Measurements from ENCODE around the gene FRMD8. TPM values are rescaled to one million over a fixed set of nuclear protein-coding genes. Genes with fewer than 3 reads are reported as not detected.

FRMD8 gene
- total and polyA plus RNA-seq, 4 donors, result 2.8 to 22.8 (median 15.0) TPM

- Histone ChIP-seq H3K9ac (ENCODE audit: low read depth in 1 of 2, low read length in 2 of 2) (no peak overlapping the region), H3K4me1 (ENCODE audit: control insufficient read depth in 4 of 4, insufficient read depth in 4 of 4, low read length in 3 of 4) (peaks cover 11 to 35% (median 20%) of the 10 kb centered on the region in 4 donors), H3K27ac (ENCODE audit: low read depth in 1 of 2, low read length in 2 of 2) (no peak overlapping the region), H3K27me3 (ENCODE audit: control insufficient read depth in 4 of 4, insufficient read depth in 4 of 4, low read length in 3 of 4) (no peaks in the 10 kb centered on the region), H3K4me3 (ENCODE audit: low read depth in 1 of 3, low read length in 3 of 3) (no peak overlapping the region), H3K36me3 (ENCODE audit: control insufficient read depth in 4 of 4, insufficient read depth in 3 of 4, low read depth in 1 of 4, low read length in 3 of 4) (peaks cover 0 to 10% (median 4%) of the 10 kb centered on the region in 4 donors), H3K9me3 (ENCODE audit: control insufficient read depth in 4 of 4, low read length in 3 of 4) (no peaks in the 10 kb centered on the region)
- TF ChIP-seq HNF4G (IDR thresholded peaks at IDR 0.05) (no peak), ATF3 (IDR thresholded peaks at IDR 0.05) (no peak), HNF4A (conservative IDR thresholded peaks at IDR 0.05) (no peak), RXRA (IDR thresholded peaks at IDR 0.05) (no peak), MAX (IDR thresholded peaks at IDR 0.05) (no peak)
- 88% methylated on average over 11 of the region's 11 CpGs for WGBS
- no peak for DNase-seq (ENCODE audit: low spot score)
These were observed 28.5 kb downstream of the FRMD8 start for GRCh38 chr11:65414776-65415498.

GRCh38 chr11:65415499-65416340 lies 29.3 kb downstream of the FRMD8 start:
- no peak for DNase-seq (ENCODE audit: low spot score)
- Histone ChIP-seq H3K36me3 (ENCODE audit: control insufficient read depth in 4 of 4, insufficient read depth in 3 of 4, low read depth in 1 of 4, low read length in 3 of 4) (peaks cover 0 to 10% (median 4%) of the 10 kb centered on the region in 4 donors), H3K4me1 (ENCODE audit: control insufficient read depth in 4 of 4, insufficient read depth in 4 of 4, low read length in 3 of 4) (peaks cover 11 to 35% (median 23%) of the 10 kb centered on the region in 4 donors), H3K27ac (ENCODE audit: low read depth in 1 of 2, low read length in 2 of 2) (peak overlapping the region in 1 of 2 donors; percentile 100), H3K4me3 (ENCODE audit: low read depth in 1 of 3, low read length in 3 of 3) (peak overlapping the region in 1 of 3 donors; percentile 12), H3K9ac (ENCODE audit: low read depth in 1 of 2, low read length in 2 of 2) (peak overlapping the region; percentile 3 to 69), H3K27me3 (ENCODE audit: control insufficient read depth in 4 of 4, insufficient read depth in 4 of 4, low read length in 3 of 4) (no peaks in the 10 kb centered on the region), H3K9me3 (ENCODE audit: control insufficient read depth in 4 of 4, low read length in 3 of 4) (no peaks in the 10 kb centered on the region)
- no peak for TF ChIP-seq ZBTB33 (IDR thresholded peaks at IDR 0.05)
- no peak for TF ChIP-seq YY1 (IDR thresholded peaks at IDR 0.05)
- no peak for TF ChIP-seq ATF3 (IDR thresholded peaks at IDR 0.05)
- TF ChIP-seq JUND (IDR thresholded peaks at IDR 0.05), result no peak
- TF ChIP-seq RAD21 (IDR thresholded peaks at IDR 0.05), result no peak
- TF ChIP-seq EGR1 (IDR thresholded peaks at IDR 0.05; ENCODE audit: low read depth in 2 of 2), result no peak
- no peak for TF ChIP-seq NR2F2 (IDR thresholded peaks at IDR 0.05)
- TF ChIP-seq HNF4A (conservative IDR thresholded peaks at IDR 0.05), result no peak
- TF ChIP-seq TAF1 (conservative IDR thresholded peaks at IDR 0.05), result no peak
- no peak for TF ChIP-seq FOXA2 (IDR thresholded peaks at IDR 0.05)
- TF ChIP-seq CTCF (IDR thresholded peaks at IDR 0.05; ENCODE audit: low read depth, low read length, missing input control), result no peak
- no peak for TF ChIP-seq REST (IDR thresholded peaks at IDR 0.05)
- no peak for TF ChIP-seq GABPA (IDR thresholded peaks at IDR 0.05 in 1 of 2, conservative IDR thresholded peaks at IDR 0.05 in 1 of 2)
- TF ChIP-seq SP1 (IDR thresholded peaks at IDR 0.05), result no peak
- no peak for TF ChIP-seq RXRA (IDR thresholded peaks at IDR 0.05)
- TF ChIP-seq HNF4G (IDR thresholded peaks at IDR 0.05), result no peak
- TF ChIP-seq FOXA1 (IDR thresholded peaks at IDR 0.05), result no peak
- TF ChIP-seq MAX (IDR thresholded peaks at IDR 0.05), result no peak
- WGBS, result 64% methylated on average over 11 of the region's 11 CpGs
